ENCODE results near the gene IL13RA1.

DNA sequence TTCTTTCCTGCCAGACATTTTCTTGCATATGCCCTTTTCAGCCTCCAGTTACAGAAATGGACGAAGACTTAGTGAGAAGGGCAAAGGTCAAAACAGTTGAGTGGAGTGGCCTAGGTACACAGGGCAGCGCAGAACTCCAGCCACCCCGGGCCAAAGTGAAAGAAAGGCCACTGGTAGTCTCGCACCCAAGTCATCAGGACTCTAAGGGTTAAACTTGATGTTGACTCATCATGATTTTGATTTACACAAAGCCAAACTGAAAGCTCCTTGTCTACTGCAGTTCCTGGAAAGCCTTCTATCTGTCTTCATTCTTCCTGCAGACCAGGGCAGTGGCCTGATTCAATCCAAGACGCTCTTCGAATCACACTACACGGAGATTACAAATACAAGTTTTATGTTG is 2.6 kb upstream of the IL13RA1 start:
- TF ChIP-seq, protein P1, sequence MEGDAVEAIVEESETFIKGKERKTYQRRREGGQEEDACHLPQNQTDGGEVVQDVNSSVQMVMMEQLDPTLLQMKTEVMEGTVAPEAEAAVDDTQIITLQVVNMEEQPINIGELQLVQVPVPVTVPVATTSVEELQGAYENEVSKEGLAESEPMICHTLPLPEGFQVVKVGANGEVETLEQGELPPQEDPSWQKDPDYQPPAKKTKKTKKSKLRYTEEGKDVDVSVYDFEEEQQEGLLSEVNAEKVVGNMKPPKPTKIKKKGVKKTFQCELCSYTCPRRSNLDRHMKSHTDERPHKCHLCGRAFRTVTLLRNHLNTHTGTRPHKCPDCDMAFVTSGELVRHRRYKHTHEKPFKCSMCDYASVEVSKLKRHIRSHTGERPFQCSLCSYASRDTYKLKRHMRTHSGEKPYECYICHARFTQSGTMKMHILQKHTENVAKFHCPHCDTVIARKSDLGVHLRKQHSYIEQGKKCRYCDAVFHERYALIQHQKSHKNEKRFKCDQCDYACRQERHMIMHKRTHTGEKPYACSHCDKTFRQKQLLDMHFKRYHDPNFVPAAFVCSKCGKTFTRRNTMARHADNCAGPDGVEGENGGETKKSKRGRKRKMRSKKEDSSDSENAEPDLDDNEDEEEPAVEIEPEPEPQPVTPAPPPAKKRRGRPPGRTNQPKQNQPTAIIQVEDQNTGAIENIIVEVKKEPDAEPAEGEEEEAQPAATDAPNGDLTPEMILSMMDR (IDR thresholded peaks at IDR 0.05): no peak
- no peak for TF ChIP-seq EP300 (IDR thresholded peaks at IDR 0.05)
- TF ChIP-seq POLR2AphosphoS5 (IDR thresholded peaks at IDR 0.05): no peak
